D341Med (cell line): ENCODE data around the gene NAP1L1.

ENCODE experiments used
- DNase-seq: peaks from one replicate; pipeline ENCODE4 v3.0.0; 2012; ENCODE audit warnings: low spot score

The NAP1L1 gene

GRCh38 chr12:76040461-76040860, 44.0 kb downstream of the NAP1L1 start:
- no peak for DNase-seq

DNA sequence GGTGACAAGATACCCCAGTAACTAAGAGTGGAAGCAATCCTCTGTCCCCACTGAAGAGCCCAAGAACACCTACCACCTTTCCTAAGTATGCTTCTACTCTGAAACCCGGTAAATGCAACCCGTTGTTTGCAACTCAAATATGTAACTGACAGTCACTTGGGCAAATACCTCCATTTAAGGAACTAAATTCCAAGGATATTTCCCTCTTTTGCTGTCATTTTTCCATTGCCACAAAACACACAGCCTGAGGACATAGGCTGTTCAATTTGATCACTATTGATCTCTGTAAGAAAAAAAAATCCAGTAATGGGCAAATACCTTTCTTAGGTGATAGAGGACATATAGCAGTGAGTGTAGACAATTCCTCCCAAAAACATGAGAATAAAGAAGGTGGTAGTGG, 46.3 kb downstream of the NAP1L1 start:
- no peak for DNase-seq

DNA sequence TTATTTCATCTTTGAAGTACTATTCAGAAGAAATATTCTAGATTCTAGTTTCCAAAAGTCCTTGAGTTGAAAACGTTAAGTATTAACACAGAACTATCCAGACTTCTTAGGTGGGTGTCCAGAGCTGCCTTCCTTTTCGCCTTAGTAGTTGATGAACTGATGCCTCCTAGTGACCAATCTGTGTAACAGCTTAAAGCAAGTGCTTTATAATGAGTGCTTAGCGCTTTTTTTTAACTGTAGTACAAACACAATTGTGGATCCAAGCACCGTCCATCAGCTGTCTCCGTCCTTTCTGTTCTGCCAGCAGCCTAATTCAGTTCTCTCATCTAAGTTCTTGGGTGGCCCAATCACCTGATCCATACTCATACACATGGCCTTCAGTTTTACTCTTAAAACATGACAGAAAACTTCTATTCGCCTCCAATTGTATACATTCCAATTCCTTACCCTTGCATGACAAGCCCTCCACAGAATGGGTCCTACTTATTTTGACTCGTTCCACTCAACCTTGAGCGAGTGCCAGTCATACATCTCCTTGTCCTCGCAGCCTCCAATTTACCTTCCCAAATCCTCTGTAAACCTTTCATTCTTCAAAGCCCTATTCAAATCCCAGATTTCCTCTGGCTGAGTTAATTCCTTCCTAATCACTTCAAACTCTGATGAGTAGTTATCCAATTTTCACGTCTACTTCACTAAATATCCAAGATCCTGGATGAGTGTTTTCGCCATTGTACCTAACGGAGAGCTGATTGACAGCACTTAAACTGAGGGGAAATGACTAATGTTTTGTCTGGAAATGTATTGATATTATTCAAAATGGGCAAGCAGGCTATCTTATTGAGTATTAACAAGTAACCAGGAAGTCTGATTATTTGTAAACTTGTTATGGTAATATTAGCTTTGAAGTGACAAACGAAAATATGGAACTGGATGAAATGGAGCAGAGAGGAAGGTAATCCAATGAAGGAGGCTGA, 47.1 kb downstream of the NAP1L1 start:
- DNase-seq, result peak; percentile 54

GRCh38 chr12:76035045-76035444, 49.4 kb downstream of the NAP1L1 start:
- DNase-seq, result no peak

- DNase-seq, result no peak
Observed at GRCh38 chr12:76033081-76034011, 51.1 kb downstream of the NAP1L1 start.

DNA sequence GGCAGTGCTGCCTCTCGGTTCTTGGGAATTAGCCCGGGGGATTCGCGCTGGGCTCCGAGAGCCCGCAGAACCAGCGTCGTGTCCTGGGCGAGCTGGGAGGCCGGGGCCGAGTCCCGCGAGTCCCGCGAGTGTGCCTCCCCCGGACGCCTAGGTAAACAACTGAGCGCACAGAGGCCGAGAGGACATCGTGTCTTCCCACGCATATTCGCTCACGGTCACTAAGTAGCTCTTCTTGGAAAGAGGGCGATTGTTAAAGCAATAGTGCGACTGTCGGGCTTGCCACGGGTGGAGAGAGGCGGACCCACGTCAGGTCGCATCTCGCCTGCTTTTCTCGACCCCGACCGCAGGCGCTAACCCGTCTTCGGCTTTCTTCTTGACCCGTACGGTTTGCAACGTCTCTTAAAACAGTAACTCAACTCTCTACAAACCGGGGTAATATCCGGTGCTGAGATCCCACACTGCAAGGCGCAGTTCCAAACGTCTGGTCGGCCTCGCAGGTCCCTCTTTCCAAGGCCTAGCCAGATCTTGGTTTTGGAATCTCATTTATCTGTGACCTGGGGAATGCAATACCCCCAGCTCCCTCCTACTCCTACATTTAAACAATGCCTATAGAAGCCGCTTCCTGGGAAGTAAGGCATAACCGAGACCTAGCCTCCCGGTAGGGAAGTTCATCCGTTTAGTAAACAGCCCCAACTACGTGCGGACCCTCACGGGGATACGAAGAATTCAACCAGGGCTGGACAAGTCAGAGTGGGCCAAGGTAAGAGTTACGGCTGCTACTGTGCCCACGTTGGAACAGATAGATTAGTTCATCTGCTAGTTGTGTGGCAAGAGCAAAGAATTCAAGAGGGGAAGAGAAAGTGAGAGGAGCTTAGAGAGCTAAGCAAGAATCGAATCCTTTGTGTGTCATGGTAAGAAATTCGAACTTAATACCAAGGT, 52.2 kb downstream of the NAP1L1 start:
- no peak for DNase-seq

- peak; percentile 92 for DNase-seq
Observed at GRCh38 chr12:76031414-76032042, 53.0 kb downstream of the NAP1L1 start, which contains the start of gene PHLDA1. Gene PHLDA1, minus strand, starts transcription at chr12:76031776.

- no peak for DNase-seq
Observed at GRCh38 chr12:76031081-76031413, 53.4 kb downstream of the NAP1L1 start.

GRCh38 chr12:76030341-76031080, 54.0 kb downstream of the NAP1L1 start:
- peak; percentile 67 for DNase-seq

GRCh38 chr12:76029982-76030340, 54.5 kb downstream of the NAP1L1 start:
- DNase-seq, result peak; percentile 61

DNA sequence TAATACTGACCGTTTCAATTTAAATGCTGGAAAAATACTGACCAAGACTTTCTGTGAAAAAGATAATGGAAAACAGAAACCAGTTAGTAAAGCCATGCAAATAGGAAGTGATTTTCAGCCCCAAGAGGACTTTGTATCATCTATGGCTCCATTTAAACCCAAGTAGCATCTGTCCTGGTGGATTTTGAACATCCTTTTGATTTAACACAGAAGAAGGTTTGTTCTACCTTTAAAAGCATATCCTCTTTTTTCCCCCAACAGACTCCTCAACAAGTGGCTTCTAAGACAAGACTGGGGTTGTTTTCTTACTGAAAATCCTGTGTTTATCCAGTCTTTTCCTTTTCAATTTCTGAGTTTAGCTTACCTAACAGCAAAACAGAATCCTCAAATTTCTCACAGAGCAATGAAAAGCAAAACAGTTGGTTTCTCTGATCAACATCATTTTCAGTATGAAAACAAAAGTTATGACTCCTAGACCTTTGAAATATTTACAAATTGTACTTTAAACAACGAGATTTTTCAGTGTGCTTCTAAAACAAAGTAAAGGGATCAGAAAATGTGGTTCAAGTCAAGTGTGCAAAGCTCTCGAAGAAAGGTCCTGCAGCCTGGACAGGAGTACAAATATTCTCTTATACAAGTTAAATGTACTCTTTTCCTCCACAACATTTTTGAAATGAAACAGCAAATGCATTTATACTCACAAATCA, 55.8 kb downstream of the NAP1L1 start:
- no peak for DNase-seq

DNA sequence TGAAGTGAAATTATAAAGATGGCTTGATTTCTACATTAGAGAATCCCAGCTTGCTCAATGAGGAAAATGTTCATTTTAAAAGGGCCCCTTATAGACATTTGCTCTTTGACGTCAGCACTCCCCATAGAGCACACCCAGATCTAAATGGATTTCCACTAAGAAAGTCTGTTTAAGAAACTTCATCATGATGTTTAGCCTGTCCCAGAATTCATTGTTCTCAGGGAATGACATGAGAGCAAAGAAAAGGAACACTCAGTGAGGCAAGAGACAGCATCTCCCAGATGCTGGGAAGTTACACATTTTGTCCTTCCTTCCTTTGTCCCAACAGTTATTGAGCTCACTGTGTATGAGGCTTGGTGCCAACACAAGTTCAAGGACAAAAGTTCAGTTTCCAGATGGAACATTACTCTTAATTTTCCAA, 57.8 kb downstream of the NAP1L1 start:
- DNase-seq, result no peak

GRCh38 chr12:76025601-76026575, 58.6 kb downstream of the NAP1L1 start:
- DNase-seq, result no peak

DNA sequence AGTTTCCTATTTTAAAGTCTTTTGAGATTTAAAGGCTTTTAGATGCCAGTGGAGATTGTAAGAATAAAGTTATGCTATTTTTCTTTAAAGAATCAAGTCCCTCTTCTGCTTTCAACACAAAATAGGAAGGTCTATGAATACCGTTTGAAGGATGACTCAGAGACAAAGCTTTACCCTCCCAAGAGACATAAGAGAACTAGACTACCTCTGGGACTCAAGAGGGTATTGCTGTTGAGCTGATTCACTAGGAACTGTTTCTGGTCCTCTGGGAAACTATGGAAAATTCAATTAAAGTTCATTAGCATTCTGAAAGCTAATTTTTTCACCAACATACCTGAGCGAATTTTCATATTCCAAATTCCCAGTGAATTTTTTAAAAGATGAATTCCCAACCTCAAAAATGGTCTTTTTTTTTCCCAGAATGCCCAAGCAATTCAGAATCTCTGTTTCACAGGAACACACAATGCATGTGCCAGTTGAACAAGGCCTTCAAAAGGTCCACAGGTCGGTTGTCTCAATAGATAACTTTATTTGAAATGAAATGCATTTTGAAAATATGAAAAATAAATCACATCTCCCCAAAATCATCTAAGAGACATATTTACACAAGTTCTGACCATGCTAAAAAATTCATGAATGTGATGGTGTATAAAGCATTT, 59.4 kb downstream of the NAP1L1 start:
- no peak for DNase-seq

DNA sequence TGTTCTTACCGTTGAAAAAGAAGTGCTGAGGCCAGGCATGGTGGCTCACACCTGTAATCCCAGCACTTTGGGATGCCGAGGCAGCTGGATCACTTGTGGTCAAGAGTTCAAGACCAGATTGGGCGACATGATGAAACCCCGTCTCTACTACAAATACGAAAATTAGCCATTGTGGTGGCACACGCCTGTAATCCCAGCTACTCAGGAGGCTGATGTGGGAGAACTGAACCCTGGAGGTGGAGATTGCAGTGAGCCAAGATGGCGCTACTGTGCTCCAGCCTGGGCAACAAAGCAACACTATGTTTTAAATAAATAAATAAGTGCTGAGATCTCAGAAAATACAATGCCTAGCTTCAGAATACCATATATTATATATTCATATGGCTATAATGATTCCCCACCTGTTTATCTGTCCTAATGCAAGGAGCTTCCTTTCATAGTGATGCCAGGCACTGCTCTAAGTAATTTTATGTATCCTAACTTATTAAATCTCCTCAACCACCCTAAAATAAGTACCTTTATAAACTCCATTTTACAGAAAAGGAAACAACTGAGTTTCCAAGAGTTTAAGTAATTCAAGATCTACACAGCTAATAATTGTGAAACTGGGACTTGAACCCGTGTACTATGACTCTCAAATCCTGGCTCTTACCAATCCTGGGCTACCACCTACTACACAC, 60.2 kb downstream of the NAP1L1 start:
- DNase-seq, result no peak

- no peak for DNase-seq
Observed at GRCh38 chr12:76023069-76023690, 61.3 kb downstream of the NAP1L1 start.

GRCh38 chr12:76022506-76022905, 62.0 kb downstream of the NAP1L1 start:
- no peak for DNase-seq
